HG03565 (cell line): Measurements from ENCODE around the gene EMILIN2.

ENCODE experiments used
- ATAC-seq: cut with Tn5 transposase; IDR thresholded peaks from one replicate; pipeline ENCODE4 v1.9.1; 2021; ENCODE audit warnings: mild to moderate bottlenecking, moderate library complexity; ENCODE audit not compliant: unreplicated experiment

EMILIN2 gene

DNA sequence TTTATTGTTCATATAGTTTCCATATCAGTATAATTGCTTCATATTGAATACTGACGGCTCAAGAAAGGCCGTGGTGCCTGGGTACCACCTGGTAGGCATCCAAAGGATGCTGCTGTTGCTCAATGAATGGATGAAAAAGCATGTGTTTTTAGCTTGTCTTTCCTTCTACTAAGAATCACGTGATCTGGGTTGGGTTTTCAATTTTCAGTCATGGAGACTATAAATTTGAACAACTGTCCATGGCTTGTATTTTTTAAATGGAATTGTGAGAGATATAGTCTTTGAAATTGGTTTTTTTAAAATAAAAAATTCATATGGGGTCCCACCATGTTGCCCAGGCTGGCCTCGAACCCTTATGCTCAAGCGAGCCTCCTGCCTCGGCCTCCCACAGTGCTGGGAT is 25.3 kb downstream of the EMILIN2 start:
- no peak for ATAC-seq

GRCh38 chr18:2874765-2875164 is 28.0 kb downstream of the EMILIN2 start:
- no peak for ATAC-seq

GRCh38 chr18:2878656-2879330 is 32.0 kb downstream of the EMILIN2 start:
- no peak for ATAC-seq

GRCh38 chr18:2879889-2880288 is 33.1 kb downstream of the EMILIN2 start:
- ATAC-seq = no peak

DNA sequence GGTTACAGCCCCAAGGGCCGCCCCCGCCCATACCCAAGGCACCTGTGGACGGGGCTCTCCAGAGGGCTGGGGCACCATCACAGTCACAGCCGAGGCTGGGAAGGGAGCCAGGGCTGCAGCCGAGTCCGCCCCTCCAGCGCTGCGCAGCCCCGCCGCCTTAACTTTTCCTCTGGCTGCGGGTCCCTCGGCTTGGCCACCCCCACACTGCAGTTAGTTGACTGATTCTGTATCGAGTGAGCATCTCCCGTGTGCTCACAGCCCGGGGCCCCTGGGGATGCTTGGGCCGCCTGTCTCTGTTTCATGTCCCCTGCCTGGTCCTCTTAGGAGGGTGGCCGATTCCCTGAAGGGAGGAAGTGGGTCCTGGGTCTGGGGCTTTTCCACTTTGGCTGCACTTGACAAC is 33.7 kb downstream of the EMILIN2 start:
- ATAC-seq = no peak

DNA sequence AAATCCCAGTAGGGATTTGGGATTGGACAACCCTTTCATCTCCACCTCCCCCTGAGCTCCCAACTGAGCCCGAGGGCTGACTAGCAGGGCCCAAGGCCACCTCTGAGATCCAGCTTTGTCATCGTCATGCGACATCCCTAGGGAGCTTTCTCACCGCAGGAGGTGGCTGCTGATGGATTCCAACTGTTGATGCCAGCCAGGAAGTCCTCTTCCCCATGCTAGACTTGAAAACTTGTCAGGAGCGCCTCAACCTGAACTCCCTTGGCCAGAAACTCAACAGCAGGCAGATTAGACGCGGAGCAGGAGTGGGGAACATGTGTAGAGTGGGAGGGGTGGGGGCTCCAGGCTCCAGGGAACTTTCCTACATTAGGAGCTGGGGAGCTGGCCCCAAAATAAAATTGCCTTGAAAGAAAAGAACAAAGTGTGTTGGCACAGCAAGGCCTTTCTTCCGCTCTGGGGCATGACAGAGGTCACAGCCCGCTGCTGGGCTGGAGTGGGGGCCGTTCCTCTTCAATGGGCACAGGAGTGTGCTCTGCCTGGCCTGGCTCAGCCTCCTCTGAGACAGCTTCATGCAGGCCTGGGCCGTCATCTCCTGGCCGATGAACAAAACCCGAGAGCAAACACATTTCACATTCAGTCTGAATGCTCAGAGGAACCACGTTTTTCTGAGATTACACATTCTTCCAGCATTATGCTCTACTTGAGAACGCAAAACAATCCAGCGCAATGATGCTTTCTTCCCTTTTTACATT is 34.5 kb downstream of the EMILIN2 start:
- no peak for ATAC-seq

DNA sequence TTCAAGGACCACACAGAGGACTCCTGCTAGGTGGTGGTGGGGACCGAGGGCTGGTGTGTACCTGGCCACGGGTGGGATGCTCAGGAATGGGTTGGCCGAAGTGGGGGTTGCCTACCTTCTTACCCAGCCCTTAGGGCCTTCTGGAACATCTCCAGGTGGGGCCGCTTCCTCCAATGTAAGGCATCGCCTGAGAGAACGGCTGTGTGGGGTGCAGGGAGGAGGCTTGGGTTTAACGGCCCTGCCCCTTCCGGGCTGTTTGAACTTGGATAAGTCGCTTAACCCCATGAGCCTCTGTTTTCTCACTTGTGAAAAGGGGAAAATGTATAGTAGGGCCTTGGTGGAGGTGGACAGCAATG is 35.0 kb downstream of the EMILIN2 start:
- no peak for ATAC-seq

DNA sequence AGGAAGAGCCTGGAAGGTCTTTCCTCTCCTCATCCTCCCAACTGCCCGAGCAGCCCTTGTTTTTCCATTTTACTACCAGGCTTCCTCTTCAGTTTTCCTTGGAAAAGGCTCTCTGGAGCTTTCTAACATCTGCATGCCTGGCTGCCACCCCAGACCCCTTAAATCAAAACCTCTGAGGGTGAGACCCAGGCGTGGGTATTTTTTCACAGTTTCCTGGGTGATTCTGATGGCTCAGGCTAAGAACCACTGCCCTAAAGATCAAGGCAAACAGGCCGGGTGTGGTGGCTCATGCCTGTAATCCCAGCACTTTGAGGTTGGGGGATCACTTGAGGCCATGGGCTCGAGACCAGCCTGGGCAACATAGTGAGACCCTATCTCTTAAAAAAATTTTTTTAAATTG is 35.4 kb downstream of the EMILIN2 start:
- ATAC-seq = no peak

DNA sequence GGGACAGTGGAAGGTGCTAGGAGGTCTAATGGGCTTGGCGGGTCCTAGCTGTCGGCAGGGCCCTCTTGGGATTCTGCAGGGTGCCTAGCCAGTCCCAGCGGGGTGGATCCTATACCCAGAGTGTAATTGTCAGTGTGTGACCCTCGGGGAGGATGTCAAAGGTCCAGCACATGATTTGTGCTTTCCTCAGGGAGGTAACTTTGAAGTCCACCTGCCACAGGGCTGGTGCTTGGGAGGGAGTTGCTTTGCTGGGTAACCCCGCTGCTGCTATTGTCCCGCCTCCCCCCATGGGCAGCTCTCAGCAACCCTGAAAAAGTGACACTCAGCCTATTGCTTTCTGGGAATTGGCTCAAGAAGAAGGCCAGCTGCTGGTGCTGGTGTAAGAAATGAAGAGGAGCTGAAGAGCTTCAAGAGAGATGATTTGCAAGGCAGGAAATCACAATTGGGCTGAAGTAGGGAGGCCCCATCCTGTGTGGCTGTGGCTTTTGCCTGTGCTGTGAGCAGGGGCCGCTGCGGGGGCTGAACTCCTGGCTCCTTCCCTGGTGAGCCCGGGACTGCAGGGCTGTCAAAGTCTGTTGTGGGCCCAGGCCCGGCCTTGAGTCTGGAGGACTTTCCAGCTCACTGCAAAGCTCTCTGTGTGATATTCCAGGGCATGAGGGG is 36.4 kb downstream of the EMILIN2 start:
- ATAC-seq = no peak

DNA sequence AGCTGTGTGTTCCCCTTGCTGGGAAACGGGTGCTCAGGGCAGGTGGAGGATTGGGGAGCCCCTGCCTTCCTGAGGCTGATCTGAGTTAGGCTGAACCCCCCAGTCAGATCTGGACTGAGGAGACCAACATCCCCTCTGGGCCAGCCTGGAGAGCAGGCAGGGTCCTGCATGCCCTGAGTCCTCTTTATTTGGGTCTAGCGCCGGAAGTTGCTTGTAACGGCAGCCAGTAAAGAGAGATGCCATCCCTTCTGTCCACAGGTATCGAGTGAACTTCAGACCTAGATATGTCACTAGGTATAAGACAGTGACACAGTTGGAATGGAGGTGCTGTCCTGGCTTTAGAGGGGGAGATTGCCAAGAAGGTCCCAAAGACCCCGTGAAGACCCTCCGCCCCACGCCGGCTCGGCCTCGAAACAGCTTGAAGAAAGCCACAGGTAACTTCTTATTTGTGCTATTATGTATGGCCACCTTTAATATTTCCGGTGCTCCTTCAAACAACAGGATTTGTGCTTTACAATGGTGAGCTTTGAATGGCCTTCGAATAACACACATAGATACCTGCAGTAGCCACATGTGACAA is 38.0 kb downstream of the EMILIN2 start:
- ATAC-seq = no peak

- ATAC-seq = no peak
These were observed 40.7 kb downstream of the EMILIN2 start for GRCh38 chr18:2887470-2887869.

GRCh38 chr18:2889761-2890192 is 43.0 kb downstream of the EMILIN2 start:
- no peak for ATAC-seq

DNA sequence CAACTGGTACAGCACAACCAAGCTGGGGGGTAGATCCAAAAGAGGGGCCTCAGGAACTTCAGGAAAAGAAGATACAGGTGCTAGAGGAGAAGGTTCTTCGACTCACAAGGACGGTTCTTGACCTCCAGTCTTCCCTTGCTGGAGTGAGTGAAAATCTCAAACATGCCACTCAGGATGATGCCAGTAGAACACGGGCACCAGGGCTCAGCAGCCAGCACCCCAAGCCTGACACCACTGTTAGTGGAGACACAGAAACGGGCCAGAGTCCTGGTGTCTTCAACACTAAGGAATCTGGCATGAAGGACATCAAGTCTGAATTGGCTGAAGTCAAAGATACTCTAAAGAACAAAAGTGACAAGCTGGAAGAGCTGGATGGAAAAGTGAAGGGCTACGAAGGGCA is 43.8 kb downstream of the EMILIN2 start:
- ATAC-seq = no peak

DNA sequence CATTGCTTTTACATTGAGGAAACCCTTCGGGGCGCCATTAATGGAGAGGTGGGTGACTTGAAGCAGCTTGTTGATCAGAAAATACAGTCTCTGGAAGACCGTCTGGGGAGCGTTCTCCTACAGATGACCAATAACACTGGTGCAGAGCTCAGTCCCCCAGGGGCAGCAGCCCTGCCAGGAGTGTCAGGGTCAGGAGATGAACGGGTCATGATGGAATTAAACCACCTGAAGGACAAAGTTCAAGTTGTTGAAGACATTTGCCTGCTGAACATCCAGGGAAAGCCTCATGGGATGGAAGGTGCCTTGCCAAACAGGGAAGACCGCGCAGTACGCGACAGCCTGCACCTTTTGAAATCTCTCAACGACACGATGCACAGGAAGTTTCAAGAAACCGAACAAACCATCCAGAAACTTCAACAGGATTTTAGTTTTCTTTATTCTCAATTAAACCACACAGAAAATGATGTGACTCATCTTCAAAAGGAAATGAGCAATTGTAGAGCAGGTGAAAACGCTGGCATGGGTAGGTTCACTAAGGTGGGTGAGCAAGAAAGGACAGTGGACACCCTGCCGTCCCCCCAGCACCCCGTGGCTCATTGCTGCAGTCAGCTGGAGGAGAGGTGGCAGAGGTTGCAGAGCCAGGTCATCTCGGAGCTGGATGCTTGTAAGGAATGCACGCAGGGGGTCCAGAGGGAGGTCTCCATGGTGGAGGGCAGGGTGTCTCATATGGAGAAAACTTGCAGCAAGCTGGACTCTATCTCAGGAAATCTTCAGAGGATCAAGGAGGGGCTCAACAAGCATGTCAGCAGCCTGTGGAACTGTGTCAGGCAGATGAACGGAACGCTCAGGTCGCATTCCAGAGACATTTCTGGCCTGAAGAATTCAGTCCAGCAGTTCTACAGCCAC is 45.0 kb downstream of the EMILIN2 start:
- ATAC-seq = no peak

DNA sequence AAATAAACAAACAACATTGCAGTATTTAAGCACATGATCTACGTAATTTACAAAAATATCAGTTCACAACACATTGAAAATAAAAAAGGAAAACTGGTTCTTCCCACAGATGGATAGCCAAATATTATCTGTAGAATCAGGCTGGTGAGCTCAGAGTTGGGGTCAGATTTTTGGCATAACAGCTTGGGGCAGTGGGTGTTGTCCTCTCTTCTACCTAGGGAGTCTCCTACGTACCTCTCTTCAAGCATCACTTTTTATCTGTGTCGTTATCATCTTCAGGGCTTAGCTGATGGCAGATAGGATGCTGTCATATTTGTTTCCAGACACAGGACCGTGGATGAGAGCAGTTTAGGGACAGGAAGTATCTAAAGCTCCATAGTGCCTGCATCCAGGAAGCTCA is 46.2 kb downstream of the EMILIN2 start:
- no peak for ATAC-seq

GRCh38 chr18:2893676-2894075 is 46.9 kb downstream of the EMILIN2 start:
- ATAC-seq = no peak

DNA sequence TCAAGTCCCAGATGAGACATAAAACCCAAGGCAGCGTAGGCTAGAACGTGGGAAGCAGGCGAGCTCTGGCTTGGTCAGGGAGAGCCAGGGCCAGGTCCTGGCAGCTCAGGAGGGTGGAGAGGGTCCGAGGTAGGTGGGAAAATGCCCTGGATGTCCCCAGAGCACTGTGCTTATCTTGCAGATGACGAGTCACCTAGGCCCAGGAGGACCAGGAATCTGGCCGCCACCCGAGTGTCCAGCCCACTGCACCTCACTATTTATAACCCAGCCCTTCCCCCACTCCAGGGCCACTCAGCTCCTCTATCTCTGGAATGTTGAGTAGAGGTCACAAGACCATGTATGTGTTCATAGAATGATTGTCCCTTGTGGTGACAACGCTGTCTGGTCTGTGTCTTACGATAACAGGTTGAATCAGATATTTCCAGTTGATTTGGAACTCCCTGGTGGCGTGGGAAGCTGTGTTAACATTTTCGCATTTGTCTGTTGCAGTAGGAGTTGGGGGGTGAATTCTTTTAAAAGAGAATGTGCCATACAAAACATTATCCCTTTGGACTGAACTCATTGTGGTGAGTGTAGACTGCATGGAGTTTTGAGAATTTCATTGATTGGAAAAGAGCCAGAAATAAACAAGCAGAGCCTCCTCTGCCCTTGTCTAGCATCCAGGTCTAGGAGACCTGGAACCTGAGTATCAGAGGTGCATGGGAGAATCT is 47.5 kb downstream of the EMILIN2 start:
- ATAC-seq = no peak

DNA sequence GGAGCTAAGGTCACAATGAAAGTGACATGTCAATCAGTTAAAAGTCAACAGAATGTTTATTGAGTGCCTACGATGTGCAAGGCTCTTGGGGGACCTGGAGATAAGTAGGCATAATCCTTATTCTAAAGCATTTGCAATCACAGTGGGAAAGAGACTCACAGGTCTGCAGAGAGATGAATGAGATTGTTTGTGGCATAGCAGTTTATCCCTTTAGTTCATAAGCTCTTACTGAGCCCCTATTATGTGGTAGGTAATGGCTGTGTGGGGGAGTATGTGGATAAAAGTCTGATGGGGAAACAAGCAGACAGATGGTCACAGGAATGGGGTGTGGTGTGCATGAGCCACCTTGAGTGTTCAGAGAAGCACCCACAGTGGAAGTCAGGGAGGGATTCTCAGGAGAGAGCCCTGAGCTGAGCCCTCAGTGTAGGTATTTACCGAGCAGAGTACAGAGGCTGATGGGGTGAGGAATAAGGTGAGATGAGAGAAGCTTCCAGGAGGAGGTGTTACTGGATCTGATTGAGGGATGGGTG is 48.1 kb downstream of the EMILIN2 start:
- no peak for ATAC-seq

GRCh38 chr18:2895391-2895790 is 48.6 kb downstream of the EMILIN2 start:
- no peak for ATAC-seq

GRCh38 chr18:2896990-2897389 is 50.2 kb downstream of the EMILIN2 start:
- ATAC-seq = no peak
